Uterus (tissue), 4 donors: ENCODE data around the gene OR2T33. TPM values are rescaled to one million over a fixed set of nuclear protein-coding genes. Genes with fewer than 3 reads are reported as not detected.

Source experiments
- DNase-seq, 2 donors: peaks; one replicate each; pipeline ENCODE4 v3.0.0-alpha.2; 2019 to 2020
- H3K27ac ChIP-seq, 2 donors: fragments of 200-600 bp; sonication (generic); 1 replicate in 1 of 2; 2 replicates in 1 of 2; pipeline ENCODE4 v1.5.1; 2016 to 2018
- H3K27me3 ChIP-seq, 2 donors: fragments of 200-600 bp; sonication (generic); one replicate each; pipeline ENCODE4 v1.5.1; 2018 to 2019; ENCODE audit warnings: control low read depth in 1 of 2
- H3K36me3 ChIP-seq, 2 donors: fragments of 200-600 bp; sonication (generic); one replicate each; pipeline ENCODE4 v1.5.1; 2019; ENCODE audit warnings: control low read depth in 1 of 2
- H3K4me1 ChIP-seq, 2 donors: fragments of 200-600 bp; sonication (generic); one replicate each; pipeline ENCODE4 v1.5.1; 2018 to 2019; ENCODE audit warnings: control low read depth in 1 of 2
- H3K4me3 ChIP-seq, 2 donors: fragments of 200-600 bp; sonication (generic); 1 replicate in 1 of 2; 2 replicates in 1 of 2; pipeline ENCODE4 v1.5.1; 2018 to 2019; ENCODE audit warnings: mild to moderate bottlenecking in 1 of 2
- H3K9me3 ChIP-seq, 2 donors: fragments of 200-600 bp; sonication (generic); one replicate each; pipeline ENCODE4 v1.5.1; 2019; ENCODE audit warnings: control low read depth in 1 of 2
- CTCF ChIP-seq, 4 experiments: fragments of 200-600 bp in 2 of 4; fragments of 450-650 bp in 2 of 4; sonication (generic) in 2 of 4; IDR thresholded peaks; one replicate each; pipeline ENCODE4 v1.5.1; 2016 to 2019; ENCODE audit warnings: antibody characterized with exemption in 4 of 4, mild to moderate bottlenecking in 2 of 4, moderate library complexity in 1 of 4
- POLR2A ChIP-seq, 2 donors: fragments of 450-650 bp; IDR thresholded peaks; one replicate each; pipeline ENCODE4 v1.6.1; 2016; ENCODE audit warnings: antibody characterized with exemption in 2 of 2, mild to moderate bottlenecking in 1 of 2, moderate library complexity in 1 of 2
- intact Hi-C: fragments of 100-400 bp; cut with DNase I; formaldehyde crosslinking; loops from one replicate; pipeline ENCODE4 v1.15.1; 2023; ENCODE audit warnings: low total_unique reads
- total RNA-seq, 4 donors: library from RNA; depleted of rRNA in 3 of 4; stranded (reverse); fragments of >200 nt in 3 of 4; gene quantifications; one replicate each; pipeline versions ENCODE4 v1.1.0 to v1.2.4, GENCODE V29; 2014 to 2023
- donor health status: DM: yes; HTN: yes; CAD: no.

The OR2T33 gene
- total RNA-seq, 4 donors from 2014 or later: not detected

- DNase-seq: no peak
- TF ChIP-seq POLR2A (IDR thresholded peaks at IDR 0.05) (no peak), CTCF (IDR thresholded peaks at IDR 0.05) (no peak)
- no peak overlapping the region for H3K4me3 ChIP-seq
- no peaks in the 10 kb centered on the region for H3K27me3 ChIP-seq
- no peaks in the 10 kb centered on the region for H3K9me3 ChIP-seq
- intact Hi-C loops: no loop called here
- H3K4me1 ChIP-seq: no peaks in the 10 kb centered on the region
- H3K36me3 ChIP-seq: no peaks in the 10 kb centered on the region
- no peak overlapping the region for H3K27ac ChIP-seq
These were observed 38.3 kb downstream of the OR2T33 start for GRCh38 chr1:248239478-248239877.

- Histone ChIP-seq H3K27ac (no peak within 1 kb of the TSS), H3K4me1 (no peaks in the 10 kb centered on the region), H3K4me3 (no peak within 1 kb of the TSS), H3K9me3 (no peaks in the 10 kb centered on the region), H3K36me3 (no peaks in the 10 kb centered on the region), H3K27me3 (no peaks in the 10 kb centered on the region)
- DNase-seq: no peak
- intact Hi-C loops: no loop called here
- TF ChIP-seq CTCF (IDR thresholded peaks at IDR 0.05) (no peak), POLR2A (IDR thresholded peaks at IDR 0.05) (no peak)
These were observed 46.7 kb downstream of the OR2T33 start, which contains the start of gene OR2M4 for GRCh38 chr1:248231117-248231516. Gene OR2M4, plus strand, starts transcription at chr1:248231417. Its CDS starts 7,512 bp downstream, at chr1:248238929.

GRCh38 chr1:248229360-248229908 lies 48.3 kb downstream of the OR2T33 start:
- DNase-seq: no peak
- TF ChIP-seq POLR2A (IDR thresholded peaks at IDR 0.05): no peak
- no peak for TF ChIP-seq CTCF (IDR thresholded peaks at IDR 0.05)
- Histone ChIP-seq H3K4me3 (no peak overlapping the region), H3K27ac (no peak overlapping the region), H3K27me3 (no peaks in the 10 kb centered on the region), H3K4me1 (no peaks in the 10 kb centered on the region), H3K36me3 (no peaks in the 10 kb centered on the region), H3K9me3 (no peaks in the 10 kb centered on the region)
- intact Hi-C loops: no loop called here

GRCh38 chr1:248225537-248225936 lies 52.2 kb downstream of the OR2T33 start:
- intact Hi-C loops: no loop called here
- Histone ChIP-seq H3K27ac (no peak overlapping the region), H3K27me3 (no peaks in the 10 kb centered on the region), H3K9me3 (no peaks in the 10 kb centered on the region), H3K36me3 (no peaks in the 10 kb centered on the region), H3K4me1 (no peaks in the 10 kb centered on the region), H3K4me3 (no peak overlapping the region)
- DNase-seq: no peak
- TF ChIP-seq POLR2A (IDR thresholded peaks at IDR 0.05) (no peak), CTCF (IDR thresholded peaks at IDR 0.05) (no peak)

Other genes with a start within 250 kb of the OR2T33 start
- gene OR2L2, start 247.9 kb downstream of the OR2T33 start, total RNA-seq: under 1 TPM in 1 of 4 donors, not detected in 3; 0.30 TPM
- under 1 TPM in 1 of 4 donors, not detected in 3; 0.15 TPM for gene OR2L3, start 231.1 kb downstream of the OR2T33 start, total RNA-seq
- under 1 TPM in 1 of 4 donors, not detected in 3; 0.21 TPM for gene OR2L13, start 182.8 kb downstream of the OR2T33 start, total RNA-seq
- gene OR2M5, start 132.8 kb downstream of the OR2T33 start, total RNA-seq: not detected
- gene OR2M2, start 103.2 kb downstream of the OR2T33 start, total RNA-seq: not detected
- under 1 TPM in 1 of 4 donors, not detected in 3; under 0.01 TPM for gene OR2M3, start 80.7 kb downstream of the OR2T33 start, total RNA-seq
- not detected for gene OR2M4, start 46.6 kb downstream of the OR2T33 start, total RNA-seq
- not detected for gene OR2T12, start 25.4 kb upstream of the OR2T33 start, total RNA-seq
- gene OR2M7, start 46.6 kb upstream of the OR2T33 start, total RNA-seq: not detected
- gene OR14C36, start 70.8 kb upstream of the OR2T33 start, total RNA-seq: not detected
- not detected for gene OR2T4, start 83.7 kb upstream of the OR2T33 start, total RNA-seq
- not detected for gene OR2T6, start 97.8 kb upstream of the OR2T33 start, total RNA-seq
- gene OR2T1, start 125.1 kb upstream of the OR2T33 start, total RNA-seq: not detected
- gene OR2T2, start 167.7 kb upstream of the OR2T33 start, total RNA-seq: under 1 TPM in 1 of 4 donors, not detected in 3; 0.21 TPM
- gene OR2T3, start 195.4 kb upstream of the OR2T33 start, total RNA-seq: not detected
- not detected for gene OR2T5, start 210.6 kb upstream of the OR2T33 start, total RNA-seq
- gene OR2G6, start 230.1 kb upstream of the OR2T33 start, total RNA-seq: not detected